NCI-H345 (cell line): ENCODE data around the gene SDHB.
"Not testable (repeated sequence)": the region's sequence is repeated elsewhere in the genome, so short reads cannot be mapped to it uniquely, and the experiment has no call there.

ENCODE experiments used
- DNase-seq: peaks from one replicate; lab custom pipeline; 2025; lab: John Stamatoyannopoulos, UW

Gene SDHB

GRCh38 chr1:17075470-17076255 lies 21.8 kb upstream of the SDHB start:
- DNase-seq: no peak

- DNase-seq: no peak
These were observed 18.0 kb upstream of the SDHB start for GRCh38 chr1:17071794-17072193.

DNA sequence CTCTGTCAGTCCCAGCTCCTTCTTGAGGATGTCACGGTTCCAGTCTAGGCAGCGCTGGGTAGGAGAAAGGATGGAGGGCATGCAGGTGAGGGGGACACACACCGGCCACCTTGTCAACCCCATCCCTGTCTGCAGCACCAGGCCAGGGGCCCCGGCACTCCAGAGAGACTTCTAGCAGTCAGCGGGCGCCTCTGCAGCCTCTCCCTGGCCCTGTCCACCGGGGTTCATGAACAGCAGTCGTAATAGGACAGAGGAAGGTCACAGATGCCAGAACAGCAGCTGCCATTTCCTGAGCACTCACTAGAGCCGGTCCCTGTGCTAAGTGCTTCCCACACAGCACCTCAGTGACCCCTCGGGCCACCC lies 16.3 kb upstream of the SDHB start:
- no peak for DNase-seq

DNA sequence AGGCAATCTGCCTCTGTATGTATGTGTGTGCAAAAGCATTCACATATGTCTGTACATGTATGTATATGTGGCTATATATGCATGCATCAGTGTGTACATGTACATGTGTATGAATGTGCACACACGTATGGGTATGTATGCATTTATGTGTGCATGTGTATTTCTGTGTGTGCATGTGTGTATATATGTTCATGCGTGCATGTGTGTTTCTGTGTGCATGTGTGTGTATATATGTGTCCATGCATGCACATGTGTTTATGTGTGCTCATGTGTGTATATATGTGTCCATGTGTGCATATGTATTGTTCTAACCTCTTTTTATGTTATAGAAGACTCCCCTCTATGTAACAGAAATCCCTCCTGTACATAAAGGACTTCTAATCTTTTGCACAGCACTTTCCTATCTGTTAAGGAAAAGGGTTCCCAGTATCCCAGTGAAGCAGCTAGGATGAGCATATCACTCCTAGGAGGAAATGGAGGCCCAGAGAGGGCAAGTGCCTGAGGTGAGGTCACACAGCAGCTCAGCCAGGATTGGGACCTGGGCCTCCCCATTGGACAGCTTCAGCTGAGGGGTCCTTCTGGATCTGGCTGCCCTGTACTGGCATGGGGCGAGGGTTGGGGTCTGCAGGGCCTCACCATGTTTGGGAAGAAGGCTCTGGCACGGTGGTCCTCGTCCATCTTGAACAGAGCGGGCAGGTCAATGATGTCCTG lies 15.8 kb upstream of the SDHB start:
- DNase-seq: no peak

- DNase-seq: no peak
These were observed 15.0 kb upstream of the SDHB start for GRCh38 chr1:17068789-17069188.

DNA sequence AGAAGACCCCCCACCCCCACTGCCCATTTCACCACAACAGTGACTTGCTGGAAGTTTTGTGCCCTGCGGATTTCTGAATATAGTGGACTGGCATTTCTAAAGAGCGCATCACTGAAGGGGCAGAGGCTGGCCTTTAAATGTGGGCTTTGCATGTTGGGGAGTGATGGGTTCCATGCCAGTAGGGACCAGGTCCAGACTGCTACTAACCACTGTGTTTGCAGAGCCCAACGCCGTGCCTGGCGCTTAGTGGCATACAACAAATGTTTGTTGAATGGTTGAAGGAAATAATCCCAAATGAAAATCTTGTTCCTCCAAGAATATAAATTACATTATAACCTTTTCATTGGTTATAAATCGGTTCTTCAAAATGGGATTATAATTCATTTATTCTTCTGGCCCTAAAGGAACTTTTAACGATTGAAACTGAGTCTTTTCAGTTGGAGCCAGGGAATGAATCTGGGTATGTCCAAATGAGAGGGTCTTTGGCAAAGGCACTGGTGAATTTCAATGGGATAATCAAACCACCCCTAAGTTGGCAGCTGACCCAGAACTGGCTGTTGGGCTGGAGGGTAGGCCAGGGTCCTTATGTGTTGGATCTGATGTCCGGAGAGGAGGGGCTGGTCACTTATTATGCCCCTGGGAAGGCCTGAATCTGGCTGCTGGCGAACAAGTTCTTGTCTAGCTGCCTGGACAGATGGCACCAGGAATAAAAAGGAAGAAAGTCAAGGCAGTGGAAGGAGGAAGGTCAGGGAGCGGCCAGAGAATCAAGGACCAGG lies 13.8 kb upstream of the SDHB start:
- no peak for DNase-seq

DNA sequence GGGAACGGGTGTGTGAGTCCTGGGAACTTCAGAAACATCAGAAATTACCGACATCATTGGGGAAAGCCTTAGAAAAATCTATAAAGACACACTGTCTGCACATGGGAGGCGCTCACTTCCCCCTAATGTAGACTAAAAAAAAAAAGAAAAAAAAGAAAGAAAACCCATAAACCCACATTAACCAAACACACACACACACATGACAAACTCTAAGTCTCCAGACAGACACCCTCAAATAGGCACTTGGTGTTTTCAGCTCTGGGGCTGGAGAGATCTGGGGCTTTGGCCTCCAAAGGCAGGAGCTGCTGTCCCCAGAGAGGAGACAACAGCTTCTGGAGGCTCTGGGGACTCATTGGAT lies 13.2 kb upstream of the SDHB start:
- no peak for DNase-seq

DNA sequence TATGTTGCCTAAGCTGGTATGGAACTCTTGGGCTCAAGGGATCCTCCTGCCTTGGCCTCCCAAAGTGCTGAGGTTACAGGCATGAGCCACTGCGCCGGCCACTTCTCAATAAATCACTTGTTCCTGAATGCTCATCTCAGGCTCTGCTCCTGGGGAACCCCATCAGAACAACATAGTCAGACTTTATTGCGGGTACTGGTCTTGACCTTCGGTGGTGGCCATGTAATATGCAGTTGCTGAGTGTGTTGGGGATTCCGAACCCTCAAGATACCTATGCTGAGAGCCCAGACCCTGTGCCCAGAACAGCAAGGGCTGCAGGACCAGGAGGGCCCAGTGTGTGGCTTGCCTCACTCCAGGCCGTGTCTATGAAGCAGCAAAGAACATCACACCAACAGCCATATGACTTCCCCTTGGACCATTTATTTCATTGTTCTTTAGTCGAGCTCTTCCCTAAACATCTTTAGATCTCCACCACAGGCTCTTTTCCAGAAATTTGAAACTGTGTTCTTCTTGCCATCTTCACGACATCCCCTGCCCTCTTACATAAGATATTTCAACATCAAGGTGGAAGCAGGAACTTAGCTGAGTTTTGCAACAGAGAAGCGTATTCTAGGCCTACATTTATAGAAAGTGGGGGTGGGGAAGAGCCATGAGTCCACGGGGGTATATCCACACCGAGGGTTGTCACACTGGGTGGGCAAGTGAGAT lies 12.7 kb upstream of the SDHB start:
- DNase-seq: no peak

DNA sequence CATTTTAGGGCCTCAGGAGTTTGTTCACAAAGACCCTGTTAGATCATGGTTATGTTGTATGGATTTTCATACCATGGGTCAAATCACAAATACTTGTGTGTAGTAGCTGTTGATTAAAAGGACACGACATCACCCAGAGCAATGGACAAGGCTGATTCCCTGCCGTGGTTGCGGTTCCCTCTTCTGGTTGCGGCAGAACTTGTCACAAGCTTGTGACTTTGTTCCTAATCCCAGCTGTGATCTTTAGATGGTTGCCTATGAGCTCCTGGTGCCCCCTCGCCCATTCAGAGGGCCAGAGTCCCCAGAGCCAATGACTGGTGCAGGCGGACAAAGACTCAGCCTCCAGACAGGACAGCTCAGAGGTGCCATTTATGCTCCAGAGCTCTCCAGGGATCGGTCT lies 11.8 kb upstream of the SDHB start:
- no peak for DNase-seq

DNA sequence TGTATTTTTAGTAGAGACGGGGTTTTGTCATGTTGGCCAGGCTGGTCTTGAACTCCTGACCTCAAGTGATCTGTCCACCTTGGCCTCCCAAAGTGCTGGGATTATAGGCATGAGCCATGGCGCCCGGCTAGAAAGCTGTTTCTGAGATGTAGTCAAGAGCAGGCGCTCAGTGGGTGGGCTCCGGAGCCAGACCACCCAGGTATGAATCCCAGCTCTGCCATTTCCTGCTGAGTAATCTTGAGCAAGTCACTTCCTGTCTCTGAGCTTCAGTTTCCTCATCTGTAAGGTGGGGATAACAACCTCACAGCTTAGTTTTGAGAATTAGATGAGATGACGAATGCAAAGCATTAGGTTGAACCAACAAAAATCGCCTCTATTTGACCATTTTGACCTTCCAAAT lies 8.9 kb upstream of the SDHB start:
- not testable (repeated sequence) for DNase-seq

GRCh38 chr1:17061892-17062291 lies 8.1 kb upstream of the SDHB start:
- DNase-seq: no peak

DNA sequence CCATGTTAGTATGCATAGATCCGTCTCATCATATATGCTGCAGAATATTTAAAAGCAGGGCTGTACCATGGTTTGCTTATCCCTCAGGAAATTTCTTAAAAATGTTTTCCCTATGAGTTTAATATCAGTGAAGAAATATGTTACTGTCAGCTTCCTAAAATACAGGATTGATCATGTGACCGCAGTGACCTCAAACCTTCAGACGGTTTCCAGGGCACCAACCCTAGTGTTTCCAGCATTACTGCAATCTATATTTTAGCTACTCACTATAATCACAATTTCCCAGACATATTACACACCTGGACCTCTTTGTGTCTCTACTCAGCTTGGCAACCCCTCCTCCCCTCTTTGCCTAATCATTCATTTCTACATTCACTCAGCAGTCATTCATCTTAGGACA lies 7.7 kb upstream of the SDHB start:
- DNase-seq: no peak

DNA sequence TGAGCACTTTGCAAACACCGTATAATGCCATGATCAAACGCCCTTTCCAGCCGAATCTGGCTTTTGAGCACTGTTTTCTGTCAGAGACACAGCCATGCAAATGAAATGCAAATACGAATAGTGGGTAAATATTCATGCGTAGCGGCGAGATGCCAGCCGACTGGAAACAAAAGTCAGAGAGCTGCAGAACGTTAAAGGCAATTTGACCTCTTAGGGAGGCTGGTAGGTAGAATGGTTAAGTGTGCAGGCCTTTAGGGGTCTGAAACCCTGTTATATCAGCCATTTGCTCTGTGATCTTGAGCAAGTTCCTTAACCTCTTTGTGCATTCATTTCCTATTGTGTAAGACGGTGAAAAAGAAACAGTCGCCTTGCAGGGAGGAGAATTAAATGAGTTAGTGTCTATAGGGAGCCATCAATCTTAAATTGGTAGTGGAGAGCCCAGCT lies 6.5 kb upstream of the SDHB start:
- DNase-seq: no peak

DNA sequence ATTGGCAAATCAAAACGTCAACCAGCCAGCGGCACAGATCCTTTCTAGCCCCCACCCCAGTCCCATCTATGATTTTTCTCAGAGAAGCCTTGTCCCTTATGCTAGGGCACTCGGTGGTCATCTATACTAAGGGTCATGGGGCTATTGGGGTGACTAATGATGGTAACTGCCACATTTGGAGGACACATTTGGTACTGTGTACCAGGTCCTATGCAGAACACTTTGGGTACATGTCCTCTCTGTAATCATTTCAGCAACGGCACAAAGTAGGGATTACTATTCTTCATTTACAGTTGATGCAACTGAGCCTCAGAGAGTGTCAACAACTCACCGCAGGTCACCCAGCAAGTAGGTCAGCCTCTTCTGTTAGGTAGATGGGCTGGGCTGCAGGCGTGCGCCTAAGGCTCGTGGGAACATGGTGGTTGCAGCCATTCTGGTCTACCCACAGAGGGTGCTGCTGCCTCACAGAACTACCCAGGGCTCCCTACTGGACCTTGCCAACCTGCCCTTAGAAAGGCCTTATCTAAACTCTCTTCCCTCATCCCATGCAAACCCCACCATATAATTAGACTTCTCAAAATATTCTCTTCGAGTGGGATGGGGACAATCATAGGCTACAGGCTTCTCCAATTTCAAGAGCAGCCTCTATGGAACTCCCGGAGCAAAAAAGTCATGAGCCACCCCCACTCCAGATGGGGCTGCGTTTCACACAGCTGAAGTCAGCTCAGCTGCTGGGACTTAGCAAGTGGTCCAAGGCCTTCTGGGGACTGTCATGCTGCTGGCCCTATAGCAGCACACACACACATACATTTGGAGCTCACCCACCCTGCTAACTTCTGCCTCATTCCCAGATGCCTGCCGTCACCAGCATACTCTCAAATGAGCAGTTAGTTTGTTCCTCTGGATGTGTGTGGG lies 5.8 kb upstream of the SDHB start:
- peak; percentile 60 for DNase-seq

DNA sequence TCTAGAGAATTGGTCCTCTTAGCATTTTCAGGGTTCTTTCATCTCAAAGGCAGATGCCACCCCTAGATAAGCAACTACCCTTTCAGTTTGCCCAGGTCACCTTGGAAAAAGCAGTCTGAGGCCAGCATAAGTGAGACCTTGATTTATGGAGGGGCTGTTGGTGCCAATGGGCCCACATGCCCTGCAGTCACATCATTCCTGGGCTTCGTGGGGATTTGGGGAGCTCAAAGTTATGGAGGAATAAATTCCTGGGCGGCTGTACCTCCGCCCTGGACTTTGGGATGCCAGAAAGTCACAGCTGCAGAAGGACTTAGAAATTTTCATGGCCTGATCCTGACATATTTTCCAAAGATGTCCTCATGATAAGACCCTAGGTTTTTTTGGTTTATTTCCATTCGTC lies 2.7 kb upstream of the SDHB start:
- no peak for DNase-seq

- DNase-seq: no peak
These were observed 2.0 kb upstream of the SDHB start for GRCh38 chr1:17055801-17056200.

DNA sequence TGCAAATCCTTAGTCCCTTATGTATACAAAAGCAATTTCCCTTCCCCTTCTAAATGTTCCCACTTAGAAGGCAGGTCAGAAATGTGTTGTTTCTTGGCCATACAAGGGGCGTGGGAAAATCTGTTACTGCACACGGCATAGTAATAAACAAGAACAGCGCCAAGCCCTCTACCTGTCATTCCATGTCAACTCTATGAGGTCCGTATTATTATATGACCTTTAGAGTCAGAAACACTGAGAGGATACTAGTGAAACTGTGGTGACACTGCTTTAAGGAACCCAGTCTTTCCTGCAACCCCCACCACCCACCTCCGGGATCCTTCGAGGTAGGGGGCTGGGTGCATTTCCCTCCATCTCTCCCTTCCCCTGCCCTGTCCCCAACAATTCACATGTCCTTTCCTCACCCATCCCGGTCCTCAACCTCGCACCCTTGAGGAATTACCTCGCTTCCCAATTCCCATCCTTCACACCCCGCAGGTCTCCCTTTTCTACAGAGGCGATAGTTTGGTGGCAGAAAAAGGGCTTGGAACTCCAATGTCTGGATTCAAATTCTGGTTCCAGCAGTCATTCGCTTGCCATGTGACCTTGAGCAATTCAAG lies 647 bp downstream of the SDHB start:
- no peak for DNase-seq

GRCh38 chr1:17052641-17053040 lies 1.2 kb downstream of the SDHB start:
- DNase-seq: no peak

GRCh38 chr1:17052038-17052437 lies 1.8 kb downstream of the SDHB start:
- DNase-seq: no peak

GRCh38 chr1:17047924-17048323 lies 5.9 kb downstream of the SDHB start:
- no peak for DNase-seq

DNA sequence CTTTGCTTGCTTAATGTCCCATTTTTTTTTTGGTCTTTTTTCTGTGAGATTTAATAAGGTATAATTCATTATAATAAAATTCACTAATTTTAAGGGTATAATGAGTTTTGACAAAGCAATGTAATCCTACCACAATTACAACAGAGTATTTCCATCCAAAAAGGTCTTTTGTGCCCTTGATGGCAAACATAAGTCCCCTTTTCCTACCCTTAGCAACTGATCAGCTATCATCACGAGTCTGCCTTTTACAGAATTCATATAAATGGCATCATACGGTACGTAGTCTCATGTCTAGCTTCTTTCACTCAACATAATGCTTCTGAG lies 7.5 kb downstream of the SDHB start:
- no peak for DNase-seq
